Measurements from ENCODE around the gene PTPRM. TPM values are rescaled to one million over a fixed set of nuclear protein-coding genes. Genes with fewer than 3 reads are reported as not detected.

PTPRM gene
- total and polyA plus RNA-seq, 2 of the 4 experiments (the other 2 are of a cell fraction), result 28.3 to 51.2 TPM

DNA sequence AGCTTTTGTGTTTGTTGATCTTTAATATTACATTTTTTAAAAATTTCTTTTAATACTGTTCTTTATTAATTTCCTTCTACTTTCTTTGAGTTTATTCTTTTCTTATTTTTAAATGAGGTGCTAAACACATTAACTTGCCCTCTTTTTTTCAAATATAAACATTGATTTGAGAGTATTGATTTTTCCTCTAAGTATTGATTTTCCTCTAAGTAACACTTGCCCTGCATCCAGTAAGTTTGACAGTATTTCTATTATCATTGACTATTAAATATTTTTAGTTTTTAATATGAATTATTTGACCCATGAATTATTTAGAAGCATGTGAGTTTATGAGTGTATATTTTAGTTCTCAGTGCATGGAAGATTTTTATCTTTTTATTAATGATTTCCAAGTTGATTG lies 705.1 kb downstream of the PTPRM start:
- no peak overlapping the region for H2BK120ac ChIP-seq (ENCODE audit: low read depth, low read length)
- H3K9ac ChIP-seq (ENCODE audit: low read depth, low read length), result no peak overlapping the region
- no peak overlapping the region for H2BK5ac ChIP-seq (ENCODE audit: low read depth, low read length, poor library complexity, severe bottlenecking)
- H3K79me1 ChIP-seq (ENCODE audit: low read depth in 1 of 2, low read length in 2 of 2), result no peaks in the 10 kb centered on the region
- no peak overlapping the region for H2AK9ac ChIP-seq (replicated peaks; ENCODE audit: low read depth, low read length, poor library complexity)
- POLR2A ChIA-PET (ENCODE audit: unreplicated experiment), result no interaction called here
- no peak overlapping the region for H4K5ac ChIP-seq (ENCODE audit: low read depth, low read length)
- H3K23ac ChIP-seq (ENCODE audit: low read depth, low read length), result no peak overlapping the region
- H3K4me3 ChIP-seq (ENCODE audit: insufficient read depth, low read depth, low read length), result no peak overlapping the region
- no peaks in the 10 kb centered on the region for H4K20me1 ChIP-seq (ENCODE audit: insufficient read depth, low read length)
- in situ Hi-C loops (cut with MboI; ENCODE audit: low sequenced_read_pairs) (no loop called here), dilution Hi-C loops (cut with HindIII; ENCODE audit: low sequenced_read_pairs, unreplicated experiment) (no loop called here), intact Hi-C loops (cut with micrococcal nuclease) (no loop called here)
- H3K4me2 ChIP-seq (ENCODE audit: low read depth, low read length), result no peak overlapping the region
- H3K14ac ChIP-seq (replicated peaks; ENCODE audit: low read depth, low read length), result no peak overlapping the region
- H3K4ac ChIP-seq (ENCODE audit: low read depth, low read length), result no peak overlapping the region
- BruUV-seq (replicated peaks), result no TSS peak
- ATAC-seq (ENCODE audit: low read depth) (no peak), DNase-seq (no peak)
- H2BK15ac ChIP-seq (ENCODE audit: low read depth, low read length), result no peak overlapping the region
- no peak overlapping the region for H2AK5ac ChIP-seq (ENCODE audit: low read depth, low read length)
- H2BK20ac ChIP-seq (ENCODE audit: low read depth, low read length), result no peak overlapping the region
- H3K9me3 ChIP-seq (ENCODE audit: control insufficient read depth, insufficient read depth, low read length), result no peaks in the 10 kb centered on the region
- no peaks in the 10 kb centered on the region for H3K27me3 ChIP-seq (ENCODE audit: control insufficient read depth, insufficient read depth, low read length)
- no peak overlapping the region for H3K27ac ChIP-seq (ENCODE audit: insufficient read depth, low read length)
- CTCF ChIA-PET, result interaction anchor here (1.0 kb wide), 1 partner anchor 14 kb away, joined by 3 read pairs; no protein-coding TSS in a partner anchor
- H3K18ac ChIP-seq (ENCODE audit: low read depth, low read length), result no peak overlapping the region
- no peaks in the 10 kb centered on the region for H3K4me1 ChIP-seq (ENCODE audit: control insufficient read depth, insufficient read depth, low read length)
- H3K36me3 ChIP-seq (ENCODE audit: control insufficient read depth, insufficient read depth, low read length), result no peaks in the 10 kb centered on the region
- no peak overlapping the region for H4K91ac ChIP-seq (ENCODE audit: insufficient read depth, low read depth, low read length)
- H3K9me1 ChIP-seq (ENCODE audit: insufficient read depth, low read length), result no peaks in the 10 kb centered on the region; the same call in 1 of the 2 replicates
- H2AFZ ChIP-seq (replicated peaks; ENCODE audit: low read length, poor library complexity), result no peak overlapping the region
- no peak overlapping the region for H4K8ac ChIP-seq (ENCODE audit: low read depth in 2 of 2, low read length in 2 of 2)
- H3K56ac ChIP-seq (ENCODE audit: extremely low read depth, insufficient read depth, low read length), result no peak overlapping the region
- no peak for TF ChIP-seq MAFK (IDR thresholded peaks at IDR 0.05; ENCODE audit: low read depth, low read length)
- TF ChIP-seq MXI1 (IDR thresholded peaks at IDR 0.05; ENCODE audit: borderline replicate concordance, low read depth, low read length), result no peak
- TF ChIP-seq RFX5 (IDR thresholded peaks at IDR 0.05; ENCODE audit: low read depth, low read length), result no peak
- no peak for TF ChIP-seq NFE2L2 (IDR thresholded peaks at IDR 0.05; ENCODE audit: low read depth, low read length)
- TF ChIP-seq, protein P1, sequence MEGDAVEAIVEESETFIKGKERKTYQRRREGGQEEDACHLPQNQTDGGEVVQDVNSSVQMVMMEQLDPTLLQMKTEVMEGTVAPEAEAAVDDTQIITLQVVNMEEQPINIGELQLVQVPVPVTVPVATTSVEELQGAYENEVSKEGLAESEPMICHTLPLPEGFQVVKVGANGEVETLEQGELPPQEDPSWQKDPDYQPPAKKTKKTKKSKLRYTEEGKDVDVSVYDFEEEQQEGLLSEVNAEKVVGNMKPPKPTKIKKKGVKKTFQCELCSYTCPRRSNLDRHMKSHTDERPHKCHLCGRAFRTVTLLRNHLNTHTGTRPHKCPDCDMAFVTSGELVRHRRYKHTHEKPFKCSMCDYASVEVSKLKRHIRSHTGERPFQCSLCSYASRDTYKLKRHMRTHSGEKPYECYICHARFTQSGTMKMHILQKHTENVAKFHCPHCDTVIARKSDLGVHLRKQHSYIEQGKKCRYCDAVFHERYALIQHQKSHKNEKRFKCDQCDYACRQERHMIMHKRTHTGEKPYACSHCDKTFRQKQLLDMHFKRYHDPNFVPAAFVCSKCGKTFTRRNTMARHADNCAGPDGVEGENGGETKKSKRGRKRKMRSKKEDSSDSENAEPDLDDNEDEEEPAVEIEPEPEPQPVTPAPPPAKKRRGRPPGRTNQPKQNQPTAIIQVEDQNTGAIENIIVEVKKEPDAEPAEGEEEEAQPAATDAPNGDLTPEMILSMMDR (conservative IDR thresholded peaks at IDR 0.05; ENCODE audit: low read depth, low read length), result no peak
- TF ChIP-seq, protein P2, sequence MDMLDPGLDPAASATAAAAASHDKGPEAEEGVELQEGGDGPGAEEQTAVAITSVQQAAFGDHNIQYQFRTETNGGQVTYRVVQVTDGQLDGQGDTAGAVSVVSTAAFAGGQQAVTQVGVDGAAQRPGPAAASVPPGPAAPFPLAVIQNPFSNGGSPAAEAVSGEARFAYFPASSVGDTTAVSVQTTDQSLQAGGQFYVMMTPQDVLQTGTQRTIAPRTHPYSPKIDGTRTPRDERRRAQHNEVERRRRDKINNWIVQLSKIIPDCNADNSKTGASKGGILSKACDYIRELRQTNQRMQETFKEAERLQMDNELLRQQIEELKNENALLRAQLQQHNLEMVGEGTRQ (IDR thresholded peaks at IDR 0.05; ENCODE audit: low read depth, low read length), result no peak
- no peak for TF ChIP-seq POLR2A (IDR thresholded peaks at IDR 0.05; ENCODE audit: low read depth, low read length)
- no peak for TF ChIP-seq FOS (IDR thresholded peaks at IDR 0.05; ENCODE audit: low read depth, low read length)
- TF ChIP-seq RAD21 (IDR thresholded peaks at IDR 0.05; ENCODE audit: low read length), result no peak
- TF ChIP-seq CHD1 (IDR thresholded peaks at IDR 0.05; ENCODE audit: low read depth, low read length), result no peak
- TF ChIP-seq SMC3 (IDR thresholded peaks at IDR 0.05; ENCODE audit: low read depth, low read length), result no peak
- TF ChIP-seq RCOR1 (IDR thresholded peaks at IDR 0.05; ENCODE audit: insufficient replicate concordance, low read length), result no peak
- TF ChIP-seq MAZ (IDR thresholded peaks at IDR 0.05; ENCODE audit: borderline replicate concordance, low read depth, low read length), result no peak
- TF ChIP-seq BHLHE40 (IDR thresholded peaks at IDR 0.05; ENCODE audit: low read depth, low read length), result no peak
- no peak for TF ChIP-seq CEBPB (IDR thresholded peaks at IDR 0.05; ENCODE audit: low read depth, low read length)
- TF ChIP-seq, protein P3, sequence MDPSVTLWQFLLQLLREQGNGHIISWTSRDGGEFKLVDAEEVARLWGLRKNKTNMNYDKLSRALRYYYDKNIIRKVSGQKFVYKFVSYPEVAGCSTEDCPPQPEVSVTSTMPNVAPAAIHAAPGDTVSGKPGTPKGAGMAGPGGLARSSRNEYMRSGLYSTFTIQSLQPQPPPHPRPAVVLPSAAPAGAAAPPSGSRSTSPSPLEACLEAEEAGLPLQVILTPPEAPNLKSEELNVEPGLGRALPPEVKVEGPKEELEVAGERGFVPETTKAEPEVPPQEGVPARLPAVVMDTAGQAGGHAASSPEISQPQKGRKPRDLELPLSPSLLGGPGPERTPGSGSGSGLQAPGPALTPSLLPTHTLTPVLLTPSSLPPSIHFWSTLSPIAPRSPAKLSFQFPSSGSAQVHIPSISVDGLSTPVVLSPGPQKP (IDR thresholded peaks at IDR 0.05; ENCODE audit: borderline replicate concordance, low read depth, low read length), result no peak
